Stimulated activated CD4-positive, alpha-beta T cell treated with anti-CD3 and anti-CD28 coated beads, Interleukin-15, amount 100 ng/mL, for 48 hours (primary cell): ENCODE data around the gene PLEK.

Experiments used
- DNase-seq, 2 donors: peaks; one replicate each; pipeline ENCODE4 v3.0.0-alpha.2; 2020; ENCODE audit warnings: low read depth in 2 of 2

PLEK gene

DNA sequence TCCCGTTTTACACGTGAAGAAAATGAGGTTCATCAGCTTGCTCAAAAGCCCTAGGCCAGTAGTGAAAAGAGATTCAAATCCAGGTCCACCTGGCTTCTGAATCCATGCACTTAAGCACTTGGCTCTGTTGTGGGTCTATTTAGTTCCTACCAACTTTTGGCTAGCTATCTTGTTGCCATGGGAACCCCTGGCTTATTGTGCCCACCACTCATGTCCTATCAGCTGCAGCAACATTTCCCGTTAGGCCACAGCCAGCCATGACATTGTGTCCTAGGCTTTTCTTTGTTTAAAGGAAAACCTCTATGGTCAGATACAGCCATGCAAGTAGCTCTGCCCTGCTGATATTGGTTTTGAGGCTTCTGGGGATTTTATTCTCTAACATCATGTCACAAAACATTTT is 49.8 kb downstream of the PLEK start:
- no peak for DNase-seq

DNA sequence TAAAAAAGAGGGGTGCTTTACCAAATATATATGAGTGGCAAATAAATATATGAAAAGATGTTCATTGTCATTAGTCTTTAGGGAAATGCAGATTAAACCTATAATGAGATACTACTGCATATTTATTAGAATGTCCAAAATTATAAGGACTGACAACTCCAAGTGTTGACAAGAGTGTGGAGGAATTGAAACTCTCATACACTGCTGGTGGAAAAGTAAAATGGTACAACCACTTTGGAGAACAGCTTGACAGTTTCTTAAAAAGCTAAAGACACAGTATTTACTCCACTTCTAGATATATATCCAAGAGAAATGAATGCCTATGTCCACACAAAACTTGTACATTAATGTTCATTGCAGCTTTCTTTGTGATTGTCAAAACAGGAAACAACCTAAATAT is 50.4 kb downstream of the PLEK start:
- no peak for DNase-seq

DNA sequence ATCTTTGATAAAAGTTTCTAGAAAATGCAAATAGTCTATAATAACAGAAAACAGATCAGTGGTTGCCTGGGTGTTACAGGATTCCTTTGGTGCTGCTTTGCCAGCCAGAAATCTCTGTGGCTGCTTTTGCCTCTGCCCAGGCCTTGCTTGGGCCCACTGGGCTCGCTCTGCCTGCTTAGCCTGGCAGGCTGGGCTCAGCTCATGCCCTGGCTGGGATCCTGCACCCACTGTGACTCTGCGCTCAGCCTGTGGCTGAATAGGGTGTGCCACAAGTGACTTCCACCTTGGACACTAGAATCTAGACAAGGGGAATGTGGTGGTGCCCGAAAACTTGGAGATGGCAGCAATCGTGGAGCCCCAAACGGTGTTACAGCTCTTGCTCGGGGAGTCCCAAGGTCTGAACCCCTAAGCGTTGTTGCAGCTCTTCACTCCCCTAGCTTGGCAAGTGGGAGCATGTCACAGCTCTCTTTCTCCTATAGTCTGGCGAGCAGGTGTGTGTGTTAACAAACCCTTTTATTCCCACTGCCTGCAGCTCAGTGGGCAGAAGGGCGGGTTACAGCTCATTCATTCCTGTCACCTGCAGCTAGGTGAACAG is 51.1 kb downstream of the PLEK start:
- DNase-seq, result no peak

DNA sequence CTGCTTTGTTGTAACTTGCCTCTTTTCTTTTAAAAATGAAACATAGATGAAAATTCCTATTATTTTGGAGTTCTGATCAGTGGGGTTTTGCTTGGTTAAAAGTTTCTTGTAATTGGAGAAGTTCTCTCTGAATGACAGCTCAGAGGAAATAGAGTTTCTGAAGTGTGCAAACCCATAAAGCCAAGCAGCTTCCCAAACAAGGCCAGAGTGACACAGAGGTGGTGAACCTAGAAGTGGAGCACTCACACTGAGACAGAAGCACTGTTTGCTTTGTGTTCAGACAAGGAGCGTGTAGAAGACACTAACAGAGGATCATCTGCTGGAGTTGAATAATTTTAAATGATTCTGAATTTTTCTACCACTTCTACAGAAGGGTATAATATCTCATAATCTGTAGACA is 52.8 kb downstream of the PLEK start:
- DNase-seq, result no peak

DNA sequence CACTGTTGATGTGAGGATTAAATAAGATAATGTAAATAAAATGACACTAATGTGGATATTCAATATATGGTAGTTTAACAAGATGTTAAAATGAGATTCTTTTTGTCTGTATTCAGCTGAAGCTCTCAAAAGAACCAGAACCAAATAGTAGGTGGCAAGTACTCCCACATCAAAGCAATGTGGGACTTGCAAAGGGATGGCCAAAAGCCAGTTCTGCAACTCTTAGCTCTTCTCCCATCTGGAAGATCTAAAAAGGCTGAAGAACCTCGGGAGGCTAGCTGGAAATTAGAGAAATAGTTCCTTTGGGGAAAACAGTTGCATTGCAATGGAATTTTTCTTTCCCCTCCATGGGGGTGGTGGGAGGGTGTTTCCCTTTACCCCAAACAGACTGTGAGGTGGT is 53.3 kb downstream of the PLEK start:
- DNase-seq, result no peak

DNA sequence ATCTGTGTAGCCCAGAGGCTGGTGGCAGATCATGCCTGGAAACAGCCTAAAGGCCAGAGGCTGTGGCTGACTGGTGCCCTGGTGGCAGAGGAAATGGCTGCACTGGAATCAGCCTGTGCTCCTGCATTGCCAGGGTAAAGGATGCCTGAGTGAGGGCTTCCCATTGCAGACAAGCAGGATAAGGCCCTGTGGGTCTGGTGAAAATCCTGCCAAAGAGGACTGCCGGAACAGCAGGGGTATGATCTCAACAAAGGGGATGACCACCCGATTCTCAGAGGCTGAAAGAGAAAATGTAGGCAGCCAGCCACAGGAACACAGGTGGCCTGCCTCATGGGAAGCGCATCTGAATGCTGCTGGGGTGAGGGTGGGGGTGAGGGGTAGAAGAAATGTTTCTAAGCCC is 53.8 kb downstream of the PLEK start:
- DNase-seq, result no peak

DNA sequence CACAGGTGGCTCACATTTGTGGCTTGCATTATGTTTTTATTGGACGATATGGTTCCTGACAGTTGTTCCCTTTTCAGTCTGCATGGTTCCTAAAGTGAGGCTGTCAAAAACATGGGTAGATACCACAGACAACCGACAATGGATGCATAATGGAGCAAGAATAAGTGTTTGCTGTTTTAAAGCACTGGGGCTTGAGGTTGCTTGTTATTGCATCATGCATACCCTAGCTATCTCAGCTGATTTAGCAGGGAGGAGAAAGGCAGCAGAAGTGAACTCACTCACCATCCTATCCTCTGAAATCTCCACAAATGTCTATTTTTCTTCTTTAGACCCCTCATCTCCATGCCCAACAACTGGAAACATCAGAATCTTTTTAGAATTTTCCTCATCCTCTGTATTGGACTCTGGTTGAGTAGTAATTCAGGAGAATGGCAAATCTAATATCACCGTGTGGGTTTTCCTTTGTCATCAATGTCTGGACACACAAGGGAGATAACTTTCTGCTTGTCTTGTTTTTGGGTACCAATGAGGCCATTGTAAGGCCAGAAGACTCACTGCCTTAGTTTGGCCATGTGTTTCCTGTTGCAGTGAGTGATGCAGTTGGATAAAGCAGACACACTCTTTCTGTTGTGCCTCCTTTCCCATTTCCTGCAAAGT is 55.3 kb downstream of the PLEK start:
- no peak for DNase-seq

DNA sequence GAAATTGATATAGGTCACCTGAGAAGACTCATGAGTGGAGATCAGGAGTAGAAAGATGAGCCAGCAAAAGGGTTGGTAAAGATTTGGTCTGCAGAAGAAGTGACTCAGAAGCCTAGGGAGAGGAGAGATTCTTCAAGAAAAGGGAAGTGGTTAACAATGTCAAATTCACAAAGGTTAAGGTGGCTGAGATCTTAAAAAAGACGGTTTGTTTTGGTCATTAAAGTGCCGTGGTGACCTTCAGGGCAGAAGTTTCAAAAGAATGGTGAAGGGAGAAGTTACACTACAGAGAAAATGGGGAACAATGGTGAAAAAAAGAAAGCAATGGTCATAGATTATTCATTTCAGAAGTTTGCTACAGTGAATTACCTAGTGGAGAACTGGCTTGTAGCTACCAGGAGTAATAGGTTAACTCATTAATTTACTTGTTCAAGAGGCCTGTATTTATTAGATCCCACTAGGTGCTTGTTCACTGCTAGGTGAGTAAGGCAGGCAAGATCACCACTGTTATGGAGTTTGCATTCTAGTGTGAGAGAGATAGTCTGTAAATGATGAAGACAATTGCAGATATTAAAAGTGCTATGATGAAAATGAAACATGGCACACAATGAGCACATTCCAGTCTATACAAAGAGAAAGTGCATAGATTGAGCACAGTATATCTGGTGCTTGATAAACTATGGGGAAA is 59.0 kb downstream of the PLEK start:
- DNase-seq, result no peak

DNA sequence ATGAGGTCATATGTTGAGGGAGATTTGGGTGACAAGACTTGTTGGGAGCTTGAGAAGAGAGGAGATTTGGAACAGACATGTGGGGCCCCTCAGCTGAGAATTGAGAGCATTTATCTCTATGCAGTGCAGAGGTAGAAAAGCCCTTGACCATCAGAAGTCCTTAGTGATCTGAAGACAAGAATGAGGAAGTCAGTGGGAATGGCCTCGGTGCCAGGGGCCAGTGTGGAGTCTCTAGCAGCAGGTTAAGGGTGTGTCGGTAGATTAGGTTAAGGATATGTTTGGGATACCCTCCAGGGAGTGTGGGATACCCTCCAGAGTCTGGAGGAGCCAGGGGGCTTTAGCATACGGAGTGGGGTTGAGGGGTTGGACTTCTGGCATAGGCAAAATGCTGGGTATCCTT is 60.4 kb downstream of the PLEK start:
- DNase-seq, result no peak

DNA sequence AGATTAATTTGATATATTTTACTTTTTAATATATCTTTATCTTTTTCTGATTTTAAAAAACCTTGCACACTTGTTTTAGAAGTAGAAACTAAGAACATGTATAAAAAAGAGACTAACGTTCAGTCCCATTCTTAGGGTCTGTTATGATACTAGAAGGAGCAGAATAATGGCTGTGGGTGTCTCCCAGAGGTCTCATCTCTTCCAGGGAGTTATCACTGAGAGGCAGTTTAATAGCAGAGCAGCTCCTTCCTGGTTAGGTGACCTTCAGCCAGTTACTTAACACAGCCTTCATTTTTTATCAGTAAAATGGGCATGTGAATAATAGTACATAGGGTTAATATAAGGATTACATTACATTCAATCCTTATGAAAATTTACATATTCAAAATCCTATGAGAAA is 61.4 kb downstream of the PLEK start:
- DNase-seq, result no peak

DNA sequence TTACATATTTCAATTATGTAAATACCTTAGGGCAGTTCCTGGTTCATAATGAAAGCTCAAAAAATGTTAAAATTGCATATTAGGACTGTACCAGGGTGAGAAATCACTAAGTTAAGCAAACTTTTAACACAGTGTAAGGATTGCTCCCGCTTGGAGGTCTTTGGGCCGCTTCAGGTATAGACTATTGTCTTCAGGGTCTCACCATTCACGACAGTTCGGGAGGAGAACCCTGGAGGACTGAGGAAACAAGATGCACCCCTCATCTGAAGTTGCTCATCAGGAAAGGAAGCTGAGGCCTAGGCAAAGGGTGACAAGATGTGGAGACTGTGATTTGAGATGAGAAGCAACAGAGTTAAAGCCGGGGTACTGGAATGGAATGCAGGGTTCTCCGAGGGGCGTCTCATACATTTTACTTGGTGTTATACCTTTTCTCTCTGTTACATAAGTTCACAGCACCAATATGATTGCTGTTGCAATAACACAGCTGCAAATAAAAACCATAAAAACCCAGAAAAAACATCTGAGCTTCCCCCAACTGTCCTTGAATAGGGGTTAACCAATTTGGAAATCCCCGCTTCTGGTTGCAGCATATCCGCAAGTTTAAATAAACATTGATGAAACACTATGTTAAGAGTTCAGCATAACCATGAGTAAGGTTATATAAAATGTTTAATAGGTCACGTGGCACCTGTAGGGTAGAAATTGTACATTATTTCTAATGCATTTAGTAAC is 61.9 kb downstream of the PLEK start:
- DNase-seq, result no peak

DNA sequence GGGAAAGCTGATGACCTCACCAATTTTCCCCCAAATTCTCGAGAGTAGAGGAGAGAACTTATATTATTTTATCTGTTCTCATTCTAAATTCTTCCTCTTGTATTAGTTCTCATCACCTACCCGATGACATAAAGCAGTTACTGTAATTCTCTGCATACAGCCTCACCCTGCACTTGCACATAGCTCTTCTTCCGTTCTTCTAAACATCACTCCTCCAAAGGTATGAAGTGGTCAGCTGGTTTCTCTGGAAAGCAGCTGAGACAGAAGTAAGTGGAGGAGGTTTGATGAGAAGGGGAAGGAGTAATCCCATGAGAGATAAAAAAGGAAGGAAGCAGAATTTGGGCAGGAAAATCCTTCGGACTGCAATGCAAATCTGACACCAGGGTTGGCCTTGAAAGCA is 63.0 kb downstream of the PLEK start:
- no peak for DNase-seq

DNA sequence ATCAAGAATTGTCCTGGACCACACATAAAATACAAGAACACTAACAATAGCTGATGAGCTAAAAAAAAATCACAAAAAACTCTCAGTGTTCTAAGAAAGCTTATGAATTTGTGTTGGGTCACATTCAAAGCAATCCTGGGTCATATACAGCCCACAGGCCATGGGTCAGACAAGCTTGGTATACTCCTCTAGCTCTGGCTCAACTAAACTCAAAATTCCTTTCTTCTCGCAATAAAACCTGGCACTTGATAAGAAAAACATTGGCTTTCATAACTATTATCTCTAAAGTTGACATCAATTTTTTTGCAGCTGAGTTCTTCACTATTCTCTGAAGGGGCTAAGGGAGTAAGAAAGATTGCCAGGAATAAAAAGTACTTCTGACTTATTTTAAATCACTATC is 63.7 kb downstream of the PLEK start:
- DNase-seq, result no peak

DNA sequence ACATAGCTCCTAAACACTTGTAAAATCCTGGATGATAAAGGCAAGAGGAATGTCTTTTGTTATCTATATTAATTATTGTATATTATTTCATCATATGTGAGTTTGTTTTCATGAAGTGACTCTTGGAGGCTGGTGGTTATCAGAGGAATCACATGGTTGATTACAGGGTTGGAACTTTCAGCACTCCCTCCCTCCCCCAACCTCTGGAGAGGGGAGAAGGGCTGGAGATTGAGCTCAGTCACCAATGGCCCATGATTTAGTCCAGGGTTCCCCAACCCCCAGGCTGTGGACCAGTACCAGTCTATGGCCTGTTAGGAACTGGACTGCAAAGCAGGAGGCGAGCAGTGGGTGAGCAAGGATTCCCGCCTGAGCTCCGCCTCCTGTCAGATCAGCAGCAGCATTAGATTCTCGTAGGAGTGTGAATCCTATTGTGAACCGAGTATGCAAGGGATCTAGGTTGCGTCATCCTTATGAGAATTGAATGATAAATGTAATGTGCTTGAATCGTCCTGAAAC is 64.3 kb downstream of the PLEK start:
- no peak for DNase-seq

DNA sequence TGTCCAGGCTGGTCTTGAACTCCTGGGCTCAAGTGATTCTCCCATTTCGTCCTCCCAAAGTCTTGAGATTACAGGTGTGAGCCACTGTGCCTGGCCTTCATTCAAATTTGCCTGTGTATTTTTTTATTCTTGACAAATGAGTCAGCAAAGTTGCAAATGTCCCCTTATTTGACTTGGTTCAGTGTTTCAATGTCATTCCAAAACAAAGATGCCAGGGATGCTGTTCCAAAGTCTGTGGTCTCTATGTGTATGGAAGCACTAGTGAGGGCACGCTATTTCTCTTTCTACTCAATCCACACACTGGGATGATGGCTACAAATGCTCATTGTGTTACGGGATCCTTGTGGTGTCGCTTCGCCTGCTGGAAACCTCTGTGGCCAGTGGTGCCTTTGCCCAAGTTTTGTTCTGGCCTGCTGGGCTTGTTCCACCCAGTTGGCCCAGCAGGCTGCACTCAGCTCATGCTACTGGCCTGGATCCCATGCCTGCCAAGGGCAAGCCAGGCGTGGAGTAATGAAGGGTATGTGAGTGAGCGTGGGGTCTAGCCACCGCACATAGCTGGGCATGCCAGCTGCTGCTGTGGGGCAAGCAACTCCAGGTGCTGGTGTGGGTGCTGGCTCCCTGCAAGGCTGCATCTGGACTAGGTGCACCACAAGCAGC is 66.4 kb downstream of the PLEK start:
- DNase-seq, result no peak

DNA sequence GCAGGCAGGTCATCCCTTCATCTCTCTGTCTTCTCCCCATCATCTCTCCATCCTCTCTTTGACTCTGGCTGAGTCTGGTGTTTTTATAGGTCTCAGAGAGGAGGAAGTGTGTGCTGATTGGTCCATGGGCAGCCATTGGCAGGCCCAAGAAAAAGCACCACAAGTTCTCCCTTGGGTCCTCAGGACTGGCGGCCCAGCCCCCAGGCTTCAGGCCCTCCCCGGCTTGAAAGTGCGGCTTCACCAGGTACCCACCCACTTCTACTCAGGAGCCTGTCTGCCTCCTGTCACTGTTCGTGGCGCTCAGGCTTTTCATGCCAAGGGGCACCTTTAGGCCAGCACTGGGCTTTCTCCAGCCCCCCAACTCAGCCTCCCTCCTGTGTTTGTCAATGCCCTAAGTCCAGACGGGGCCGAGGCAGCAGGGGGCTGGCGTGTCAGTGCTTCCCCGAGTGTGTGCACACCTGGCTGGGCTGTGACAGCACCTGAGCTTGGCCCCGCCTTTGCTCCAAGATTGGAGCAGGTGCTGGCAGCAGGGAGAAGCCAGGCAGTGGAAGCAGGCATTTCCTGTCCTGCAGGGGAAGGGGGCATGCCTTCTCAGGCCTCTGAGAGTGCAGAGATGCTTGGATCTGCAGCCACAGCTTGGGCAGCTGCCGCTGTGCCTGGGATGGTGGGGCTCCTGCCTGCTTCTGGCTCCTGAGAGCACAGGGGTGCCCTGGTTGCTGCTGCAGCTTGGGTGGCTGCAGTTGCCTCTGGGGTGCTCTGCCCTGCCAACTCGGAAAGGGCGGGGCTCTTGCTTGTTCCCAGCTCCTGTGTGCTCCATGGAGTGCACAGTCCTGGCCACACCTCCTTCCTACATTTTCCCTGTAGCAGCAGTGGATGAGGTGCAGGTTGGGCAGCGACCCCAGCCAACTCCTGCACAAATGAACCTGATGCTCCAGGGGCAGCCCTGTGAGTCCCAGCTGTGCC is 67.9 kb downstream of the PLEK start:
- no peak for DNase-seq

DNA sequence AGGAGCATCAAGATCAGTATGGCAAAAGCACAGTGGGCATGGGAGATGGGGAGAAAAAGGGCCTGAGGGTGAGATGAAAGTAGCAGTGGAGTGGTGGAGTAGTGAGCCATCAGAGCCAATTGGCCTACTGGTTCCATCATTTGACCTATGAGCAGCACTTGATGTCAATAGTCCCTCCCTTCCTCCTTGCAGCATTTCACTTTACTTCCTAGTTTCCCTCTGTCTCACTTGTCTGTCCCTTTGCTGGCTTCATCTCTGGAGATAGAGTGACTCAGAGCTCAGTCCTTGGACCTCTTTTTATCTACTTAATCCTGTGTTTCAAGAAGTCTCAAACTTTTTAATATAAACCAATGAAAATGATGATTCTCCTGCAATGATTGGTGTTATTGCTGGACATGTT is 69.9 kb downstream of the PLEK start:
- no peak for DNase-seq

DNA sequence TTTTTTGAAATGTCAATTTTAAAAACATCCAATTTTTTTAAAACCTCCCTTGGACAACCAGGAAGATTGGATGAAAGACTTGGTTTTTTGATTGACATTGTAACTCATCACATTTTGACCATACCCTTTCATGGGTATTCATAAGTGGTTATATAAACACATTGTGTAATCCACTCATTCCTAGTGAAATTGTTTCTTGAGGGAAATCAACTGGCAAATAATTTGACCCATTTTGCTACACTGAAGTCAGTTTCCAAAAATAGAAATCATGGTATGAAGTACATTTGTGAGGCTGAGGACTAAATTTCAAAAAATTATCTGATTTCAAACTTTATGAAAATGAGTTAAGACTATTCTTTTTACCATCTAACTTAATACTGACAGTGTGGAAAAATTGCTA is 70.5 kb downstream of the PLEK start:
- DNase-seq, result no peak

DNA sequence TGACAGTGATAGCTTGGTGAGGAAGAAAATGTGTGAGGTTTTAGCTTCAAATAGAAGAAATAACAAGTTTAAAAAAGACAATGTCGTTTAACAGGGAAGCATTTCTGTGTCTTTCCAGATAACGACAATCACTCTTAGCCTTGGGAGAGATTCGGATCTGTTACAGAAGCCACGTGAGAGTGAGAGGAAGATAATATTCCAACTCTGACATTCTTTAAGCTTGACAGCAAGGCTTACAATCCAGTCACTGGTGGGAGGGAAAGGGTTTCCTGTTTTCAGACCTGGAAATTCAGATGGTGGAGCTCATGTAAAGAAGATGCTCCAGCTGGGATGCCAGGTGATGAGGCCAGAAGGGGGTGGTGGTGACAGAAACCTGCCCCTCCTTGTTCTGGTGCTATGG is 71.2 kb downstream of the PLEK start:
- DNase-seq, result no peak

DNA sequence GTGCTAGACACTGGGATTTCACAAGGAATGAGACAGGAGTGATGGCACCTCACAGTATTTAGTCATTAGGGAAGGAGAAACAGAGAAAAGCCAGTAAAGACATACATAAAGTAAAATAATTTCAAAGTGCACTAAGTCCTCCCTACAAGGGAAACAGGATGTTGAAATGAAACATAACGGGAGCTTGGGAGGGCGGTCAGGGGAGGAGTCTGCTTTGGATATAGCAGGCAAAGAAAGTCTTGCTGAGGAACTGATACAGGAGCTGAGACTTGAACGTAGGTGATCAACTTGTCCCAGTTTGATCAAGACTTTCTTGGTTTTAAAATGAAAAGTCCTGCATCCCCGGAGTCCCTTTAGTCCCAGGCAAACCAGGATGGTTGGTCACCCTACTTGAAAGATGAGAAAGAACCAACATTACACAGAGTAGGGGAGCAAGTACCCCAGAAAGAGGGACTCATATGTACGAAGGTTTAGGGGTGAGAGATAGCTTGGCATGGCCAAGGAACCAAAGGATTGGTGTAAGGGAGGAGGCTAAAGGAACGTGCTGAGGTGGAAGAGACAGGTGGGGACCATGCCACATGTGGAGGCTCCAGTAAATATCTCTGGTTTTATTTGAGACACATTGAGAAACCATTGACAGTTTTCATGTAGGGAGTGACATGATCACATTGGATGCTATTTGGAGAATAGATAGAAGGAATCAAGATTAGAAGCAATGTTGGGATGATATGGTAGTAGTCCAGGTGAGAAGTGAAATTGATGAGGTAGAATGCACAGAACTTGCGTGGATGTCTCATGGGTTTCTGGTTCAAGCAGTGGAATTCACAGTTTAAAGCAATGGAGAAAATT is 73.6 kb downstream of the PLEK start:
- DNase-seq, result no peak
